HepG2 (cell line): ENCODE results near the gene STRN3. TPM values are rescaled to one million over a fixed set of nuclear protein-coding genes. Genes with fewer than 3 reads are reported as not detected.

Source experiments
- ATAC-seq: fragments of 200-7000 bp; cut with Tn5 transposase; 3 replicates; pipeline ENCODE4 v1.9.1; 2020; ENCODE audit warnings: mild to moderate bottlenecking, moderate library complexity
- BruUV-seq: library from RNA; stranded (reverse); fragments of 400-500 nt; replicated peaks from 2 replicates; lab custom pipeline; 2021; lab: Mats Ljungman, UMichigan
- CTCF ChIA-PET: fragments of 300-600 bp; formaldehyde crosslinking; extraction: SDS; loops from one replicate; lab custom pipeline; 2021; ENCODE audit warnings: low total read pairs, inconsistent platforms, low intra/inter-chr PET ratio; lab: Yijun Ruan, JAX
- POLR2A ChIA-PET: fragments of 350-600 bp; sonication (Branson Sonifier 250); formaldehyde crosslinking; loops from one replicate; lab custom pipeline; 2020; ENCODE audit warnings: antibody characterized with exemption, inconsistent platforms; lab: Yijun Ruan, JAX
- DNase-seq: peaks from one replicate; pipeline ENCODE4 v3.0.0-alpha.2; 2015; ENCODE audit warnings: low spot score
- FAIRE-seq: peaks from 3 replicates; lab custom pipeline; 2011; peaks lifted over from hg19 to GRCh38; lab: Jason Lieb, UNC
- H2AFZ ChIP-seq: one replicate; pipeline ENCODE4 v1.6.1; 2011; ENCODE audit warnings: low read length, inconsistent platforms
- H3K27ac ChIP-seq: fragments of 300-600 bp; 3 replicates; pipeline ENCODE4 v1.8.0; 2011; ENCODE audit warnings: mixed run types, mild to moderate bottlenecking, mixed read lengths, low read length, inconsistent platforms; ENCODE audit not compliant: insufficient read depth; ENCODE audit errors: extremely low read length
- H3K27me3 ChIP-seq, 2 experiments: fragments of 200-600 bp in 1 of 2; 2 replicates in 1 of 2; 3 replicates in 1 of 2; pipeline versions ENCODE4 v1.6.0 to v1.8.0; 2011; ENCODE audit warnings: low read length in 2 of 2, mild to moderate bottlenecking in 2 of 2, moderate library complexity in 2 of 2, inconsistent platforms in 1 of 2; ENCODE audit not compliant: insufficient read depth in 2 of 2, control insufficient read depth in 1 of 2
- H3K36me3 ChIP-seq, 2 experiments: fragments of 200-600 bp in 1 of 2; replicated peaks in 1 of 2; 2 replicates in 1 of 2; 3 replicates in 1 of 2; pipeline versions ENCODE4 v1.5.1 to v1.8.0; 2011; ENCODE audit warnings: low read length in 2 of 2, inconsistent platforms in 1 of 2; ENCODE audit not compliant: insufficient read depth in 2 of 2, control insufficient read depth in 1 of 2
- H3K4me1 ChIP-seq: 2 replicates; pipeline ENCODE4 v1.5.1; 2012; ENCODE audit warnings: low read length, inconsistent platforms; ENCODE audit not compliant: insufficient read depth
- H3K4me2 ChIP-seq: 2 replicates; pipeline ENCODE4 v1.6.0; 2011; ENCODE audit warnings: low read depth, low read length, inconsistent platforms
- H3K4me3 ChIP-seq, 3 experiments: fragments of 200-600 bp in 1 of 3; sonication (generic), shearing (Covaris generic) in 1 of 3; replicated peaks in 1 of 3; 2 replicates each; pipeline ENCODE4 v1.5.1; 2011 to 2016; ENCODE audit warnings: low read length in 3 of 3, inconsistent platforms in 2 of 3, low read depth in 2 of 3, mild to moderate bottlenecking in 2 of 3, control low read depth in 1 of 3, mixed read lengths in 1 of 3; ENCODE audit not compliant: insufficient read depth in 1 of 3
- H3K79me2 ChIP-seq: one replicate; pipeline ENCODE4 v1.6.1; 2011; ENCODE audit warnings: low read length, inconsistent platforms; ENCODE audit not compliant: insufficient read depth
- H3K9ac ChIP-seq: 2 replicates; pipeline ENCODE4 v1.6.0; 2011; ENCODE audit warnings: mild to moderate bottlenecking, low read depth, low read length, inconsistent platforms; ENCODE audit not compliant: insufficient read depth
- H3K9me3 ChIP-seq: 2 replicates; pipeline ENCODE4 v1.5.1; 2012; ENCODE audit warnings: mild to moderate bottlenecking, low read length
- H4K20me1 ChIP-seq: 2 replicates; pipeline ENCODE4 v1.6.0; 2011; ENCODE audit warnings: inconsistent platforms, mild to moderate bottlenecking, low read length, moderate library complexity; ENCODE audit not compliant: insufficient read depth
- HNRNPK ChIP-seq: fragments of 200-400 bp; formaldehyde crosslinking; IDR thresholded peaks from 2 replicates; pipeline ENCODE4 v1.6.1; 2018; ENCODE audit warnings: low read length, low read depth, moderate library complexity, mild to moderate bottlenecking; ENCODE audit not compliant: poor library complexity, severe bottlenecking
- JUN ChIP-seq: sonication (generic); formaldehyde crosslinking; IDR thresholded peaks from 2 replicates; pipeline ENCODE4 v1.4.0; 2020; ENCODE audit warnings: mild to moderate bottlenecking, missing genetic modification reagents
- KDM4B ChIP-seq: sonication (generic); formaldehyde crosslinking; IDR thresholded peaks from 2 replicates; pipeline ENCODE4 v1.4.0; 2020; ENCODE audit warnings: missing genetic modification reagents
- RELA ChIP-seq: sonication (generic); formaldehyde crosslinking; IDR thresholded peaks from 2 replicates; pipeline ENCODE4 v1.4.0; 2020; ENCODE audit warnings: missing genetic modification reagents
- SOX6 ChIP-seq, 2 experiments: fragments of 450-650 bp in 1 of 2; sonication (generic) in 1 of 2; formaldehyde crosslinking in 1 of 2; IDR thresholded peaks; 2 replicates each; pipeline versions ENCODE4 v1.4.0 to v1.6.1; 2017 to 2020; ENCODE audit warnings: antibody characterized with exemption in 1 of 2, mild to moderate bottlenecking in 1 of 2, missing genetic modification reagents in 1 of 2
- WGBS: methylation state at CpG from one replicate; pipeline ENCODE4 v1.1.6; 2017; ENCODE audit warnings: low lambda C conversion rate; 5-methylcytosine and 5-hydroxymethylcytosine counted together
- in situ Hi-C: cut with HindIII; loops from 2 replicates; pipeline ENCODE4 v1.10.0; 2017; ENCODE audit warnings: low pct_unique_long_range_greater_than_20kb; ENCODE audit not compliant: extremely low pct_ligation_motif_present
- intact Hi-C: fragments of 100-400 bp; cut with micrococcal nuclease; formaldehyde crosslinking; loops from one replicate; pipeline ENCODE4 v1.10.0; 2022; ENCODE audit not compliant: unreplicated experiment
- polyA plus RNA-seq, 8 experiments: library from polyadenylated mRNA; depleted of rRNA in 3 of 8; stranded (reverse) in 7 of 8; unstranded in 1 of 8; fragments of >200 nt; fragmentation: Illumina TruSeq in 4 of 8; extraction: Trizol in 4 of 8; gene quantifications; 2 replicates each; pipeline versions ENCODE4 v1.2.1 to v1.2.3, GENCODE V29; 2011 to 2016; ENCODE audit warnings: low read depth in 4 of 8, missing spikeins in 1 of 8, mixed read lengths in 1 of 8; ENCODE audit not compliant: insufficient read depth in 1 of 8
- total RNA-seq, 5 experiments: library from RNA; depleted of rRNA; stranded (reverse); fragments of >200 nt; fragmentation: Illumina TruSeq; extraction: Trizol; gene quantifications; 2 replicates each; pipeline ENCODE4 v1.2.3, GENCODE V29; 2016; ENCODE audit warnings: low read depth in 1 of 5
- TF ChIP-seq, protein P1 (sequence below): fragments of 450-650 bp; IDR thresholded peaks from 2 replicates; pipeline ENCODE4 v1.6.1; 2016
- TF ChIP-seq, protein P2 (sequence below): sonication (generic); formaldehyde crosslinking; IDR thresholded peaks from 2 replicates; pipeline ENCODE4 v1.8.1; 2023; ENCODE audit warnings: missing genetic modification reagents, mild to moderate bottlenecking, borderline replicate concordance

STRN3 gene
- total and polyA plus RNA-seq, 2 of the 13 experiments (the other 11 are each of a cell fraction or from before 2014, with no cell fraction given) = 49.4 to 123 TPM

DNA sequence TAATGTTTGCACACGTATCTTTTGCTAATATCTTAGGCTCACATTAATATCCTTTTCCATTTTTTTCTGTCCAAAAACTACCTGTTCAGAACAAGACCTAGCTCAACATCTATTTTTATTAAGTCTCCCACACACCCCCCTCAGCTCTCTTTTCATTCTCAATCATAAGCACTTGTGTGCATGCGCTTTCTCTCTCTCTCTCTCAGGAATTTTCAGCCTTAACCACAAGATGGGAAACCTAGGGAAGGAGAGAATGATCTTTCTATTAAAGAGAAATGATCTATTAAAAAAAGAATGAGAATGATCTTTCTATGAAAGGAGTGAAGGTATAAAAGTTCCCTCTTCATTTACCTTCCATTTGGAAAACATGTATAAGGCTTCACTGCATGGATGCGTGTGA, 40.4 kb downstream of the STRN3 start:
- WGBS = 96% methylated on average over 3 of the region's 3 CpGs
- TF ChIP-seq SOX6 (IDR thresholded peaks at IDR 0.05) (no peak), SOX6 (CRISPR knock-in tag; IDR thresholded peaks at IDR 0.05) (no peak), KDM4B (CRISPR knock-in tag) (no peak), JUN (CRISPR knock-in tag) (no peak)
- TF ChIP-seq, protein P1, sequence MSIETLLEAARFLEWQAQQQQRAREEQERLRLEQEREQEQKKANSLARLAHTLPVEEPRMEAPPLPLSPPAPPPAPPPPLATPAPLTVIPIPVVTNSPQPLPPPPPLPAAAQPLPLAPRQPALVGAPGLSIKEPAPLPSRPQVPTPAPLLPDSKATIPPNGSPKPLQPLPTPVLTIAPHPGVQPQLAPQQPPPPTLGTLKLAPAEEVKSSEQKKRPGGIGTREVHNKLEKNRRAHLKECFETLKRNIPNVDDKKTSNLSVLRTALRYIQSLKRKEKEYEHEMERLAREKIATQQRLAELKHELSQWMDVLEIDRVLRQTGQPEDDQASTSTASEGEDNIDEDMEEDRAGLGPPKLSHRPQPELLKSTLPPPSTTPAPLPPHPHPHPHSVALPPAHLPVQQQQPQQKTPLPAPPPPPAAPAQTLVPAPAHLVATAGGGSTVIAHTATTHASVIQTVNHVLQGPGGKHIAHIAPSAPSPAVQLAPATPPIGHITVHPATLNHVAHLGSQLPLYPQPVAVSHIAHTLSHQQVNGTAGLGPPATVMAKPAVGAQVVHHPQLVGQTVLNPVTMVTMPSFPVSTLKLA = no peak
- TF ChIP-seq, protein P2, sequence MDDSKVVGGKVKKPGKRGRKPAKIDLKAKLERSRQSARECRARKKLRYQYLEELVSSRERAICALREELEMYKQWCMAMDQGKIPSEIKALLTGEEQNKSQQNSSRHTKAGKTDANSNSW (CRISPR knock-in tag) = no peak
- Histone ChIP-seq H2AFZ (no peak overlapping the region), H3K79me2 (peaks cover 94% of the 10 kb centered on the region), H3K9me3 (no peaks in the 10 kb centered on the region), H3K36me3 (peaks cover 1 to 9% of the 10 kb centered on the region in 2 experiments; a peak in 2 of 5 replicates), H3K4me2 (no peak overlapping the region), H4K20me1 (peaks cover 83% of the 10 kb centered on the region), H3K4me3 (no peak overlapping the region), H3K27me3 (no peaks in the 10 kb centered on the region), H3K9ac (no peak overlapping the region), H3K27ac (no peak overlapping the region), H3K4me1 (peaks cover 33% of the 10 kb centered on the region)
- ChIA-PET POLR2A (interaction anchor here (2.9 kb wide), 1 partner anchor 40 kb away, joined by 11 read pairs; the partner anchor contains the start of gene STRN3), CTCF (no interaction called here)
- intact Hi-C loops (loop anchor here (10.0 kb wide), 1 partner anchor 369 kb away; no protein-coding TSS in a partner anchor), in situ Hi-C loops (no loop called here)
- no peak for ATAC-seq
- FAIRE-seq = no peak
- no peak for DNase-seq
- BruUV-seq = no TSS peak

DNA sequence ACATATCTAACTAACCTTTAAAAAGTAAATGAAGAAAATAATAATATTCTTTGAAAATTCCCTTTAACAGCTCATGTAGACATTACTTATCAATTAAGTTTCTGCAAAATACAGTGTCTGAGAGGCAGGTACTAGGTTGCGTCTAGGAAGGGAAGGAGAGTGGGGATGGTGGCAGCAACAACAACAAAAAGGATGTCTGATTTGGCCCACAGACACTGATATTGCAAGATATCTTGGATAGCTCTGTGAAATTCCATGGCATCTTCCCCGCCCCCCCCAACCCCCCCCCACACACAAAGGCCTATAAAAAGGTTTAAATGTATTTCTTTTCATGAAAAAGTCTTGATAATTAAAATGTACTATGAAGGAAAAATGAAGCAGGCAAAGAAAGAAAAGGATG, 42.3 kb downstream of the STRN3 start:
- ATAC-seq = no peak
- no peak for FAIRE-seq
- BruUV-seq = no TSS peak
- peaks cover 95% of the 10 kb centered on the region for H3K79me2 ChIP-seq
- H3K4me1 ChIP-seq = peaks cover 30% of the 10 kb centered on the region
- no peak for DNase-seq
- in situ Hi-C loops = loop anchor here (5.0 kb wide), 1 partner anchor 98 kb away; no protein-coding TSS in a partner anchor
- no peak overlapping the region for H3K9ac ChIP-seq
- intact Hi-C loops = loop anchor here (5.0 to 10.0 kb wide), 2 partner anchors 118 to 371 kb away; no protein-coding TSS in a partner anchor
- no peaks in the 10 kb centered on the region for H3K9me3 ChIP-seq
- TF ChIP-seq HNRNPK (peak; percentile 90), RELA (CRISPR knock-in tag) (no peak)
- no peak overlapping the region for H3K4me3 ChIP-seq
- POLR2A ChIA-PET = interaction anchor here (2.9 kb wide), 1 partner anchor 42 kb away, joined by 11 read pairs; the partner anchor contains the start of gene STRN3
- H2AFZ ChIP-seq = no peak overlapping the region
- H4K20me1 ChIP-seq = peaks cover 82% of the 10 kb centered on the region
- 99% methylated on average over 2 of the region's 2 CpGs for WGBS
- no peak overlapping the region for H3K4me2 ChIP-seq
- H3K27me3 ChIP-seq = no peaks in the 10 kb centered on the region
- H3K27ac ChIP-seq = no peak overlapping the region
- CTCF ChIA-PET = no interaction called here
- peaks cover 0 to 9% of the 10 kb centered on the region in 2 experiments; a peak in 2 of 5 replicates for H3K36me3 ChIP-seq
